GM12891 (cell line): ENCODE measurements around the gene UGT1A9.

ENCODE experiments used
- POLR2A ChIP-seq: IDR thresholded peaks from 2 replicates; pipeline ENCODE4 v1.6.1; 2011; ENCODE audit warnings: low read depth, low read length, control low read depth
- POLR2AphosphoS5 ChIP-seq: IDR thresholded peaks from 2 replicates; pipeline ENCODE4 v1.6.1; 2011; ENCODE audit warnings: low read depth, low read length, control low read depth
- TAF1 ChIP-seq: IDR thresholded peaks from 2 replicates; pipeline ENCODE4 v1.6.1; 2011; ENCODE audit warnings: low read depth, low read length, control low read depth

DNA sequence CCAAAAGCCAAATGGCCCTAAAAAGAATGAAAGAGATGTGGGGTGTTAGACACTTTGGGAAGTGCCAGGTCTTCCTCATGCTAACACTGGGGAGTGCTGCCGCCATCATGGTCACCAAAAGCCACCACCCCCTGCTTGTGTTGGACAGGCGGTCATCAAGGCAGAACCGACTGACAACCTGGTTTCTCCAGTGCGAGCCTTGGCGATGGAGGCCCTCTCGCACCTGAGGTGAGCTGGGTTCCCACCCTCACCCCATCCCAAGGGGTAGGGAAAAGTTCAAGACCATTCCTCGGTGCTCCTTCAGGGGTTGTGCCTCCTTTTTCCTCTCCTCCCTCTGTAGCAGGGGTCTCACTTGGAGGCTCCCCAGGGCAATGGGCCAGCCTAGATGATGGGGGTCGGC lies 140.0 kb downstream of the UGT1A9 start:
- no peak for TF ChIP-seq POLR2AphosphoS5
- no peak for TF ChIP-seq POLR2A
- no peak for TF ChIP-seq TAF1
